Measurements from ENCODE around the gene C16orf90.

- TF ChIP-seq EZH2 (IDR thresholded peaks at IDR 0.05; ENCODE audit: insufficient read depth, poor library complexity, severe bottlenecking) = no peak
- TF ChIP-seq EZH2phosphoT487 (IDR thresholded peaks at IDR 0.05; ENCODE audit: insufficient read depth, low read depth) = no peak
Observed at GRCh38 chr16:3523281-3523680, 28.0 kb upstream of the C16orf90 start.

All from GM23248 (cell line).